Neutrophil (primary cell): Measurements from ENCODE around the gene NR2F1-AS1.

Source experiments
- H3K27ac ChIP-seq: fragments of 200-600 bp; sonication (generic); 2 replicates; pipeline ENCODE4 v1.5.1; 2016; ENCODE audit warnings: mild to moderate bottlenecking, moderate library complexity
- H3K27me3 ChIP-seq: fragments of 200-600 bp; sonication (generic); 2 replicates; pipeline ENCODE4 v1.6.0; 2016; ENCODE audit warnings: mild to moderate bottlenecking
- H3K36me3 ChIP-seq: fragments of 200-600 bp; sonication (generic); 2 replicates; pipeline ENCODE4 v1.5.1; 2017
- H3K4me1 ChIP-seq, 2 experiments: fragments of 200-600 bp in 1 of 2; sonication (generic) in 1 of 2; 1 replicate in 1 of 2; 2 replicates in 1 of 2; pipeline versions ENCODE4 v1.5.1 to v1.6.1; 2013 to 2016; ENCODE audit warnings: low read depth in 1 of 2, low read length in 1 of 2, mild to moderate bottlenecking in 1 of 2, moderate library complexity in 1 of 2; ENCODE audit not compliant: control insufficient read depth in 1 of 2, insufficient read depth in 1 of 2
- H3K4me3 ChIP-seq, 2 experiments: fragments of 200-600 bp in 1 of 2; sonication (generic) in 1 of 2; 1 replicate in 1 of 2; 2 replicates in 1 of 2; pipeline ENCODE4 v1.5.1; 2013 to 2016; ENCODE audit warnings: low read depth in 1 of 2, low read length in 1 of 2, mild to moderate bottlenecking in 1 of 2, moderate library complexity in 1 of 2
- H3K9me3 ChIP-seq: fragments of 200-600 bp; sonication (generic); 2 replicates; pipeline ENCODE4 v1.5.1; 2016
- CTCF ChIP-seq: fragments of 200-600 bp; sonication (generic); IDR thresholded peaks from 2 replicates; pipeline ENCODE4 v1.5.1; 2016; ENCODE audit warnings: antibody characterized with exemption

Gene NR2F1-AS1

GRCh38 chr5:93582677-93583438 is 1.8 kb upstream of the NR2F1-AS1 start, which contains the start of gene NR2F1:
NR2F1 (plus strand) TSS chr5:93583222; CDS start chr5:93585024, 1,802 bp downstream.
- TF ChIP-seq CTCF = no peak
- Histone ChIP-seq H3K27me3 (peaks cover 100% of the 10 kb centered on the region), H3K36me3 (no peaks in the 10 kb centered on the region), H3K27ac (no peak within 1 kb of the TSS), H3K9me3 (no peaks in the 10 kb centered on the region), H3K4me3 (peak within 1 kb of the TSS; percentile 38 to 43), H3K4me1 (peaks cover 36 to 51% of the 10 kb centered on the region in 2 experiments)

GRCh38 chr5:93582167-93582462 is 1.1 kb upstream of the NR2F1-AS1 start:
- no peaks in the 10 kb centered on the region for H3K9me3 ChIP-seq
- H3K4me3 ChIP-seq = no peak overlapping the region
- peaks cover 36 to 49% of the 10 kb centered on the region in 2 experiments for H3K4me1 ChIP-seq
- H3K36me3 ChIP-seq = no peaks in the 10 kb centered on the region
- H3K27me3 ChIP-seq = peaks cover 100% of the 10 kb centered on the region
- no peak for TF ChIP-seq CTCF
- no peak overlapping the region for H3K27ac ChIP-seq

GRCh38 chr5:93580063-93580926 is 724 bp downstream of the NR2F1-AS1 start:
- Histone ChIP-seq H3K36me3 (no peaks in the 10 kb centered on the region), H3K4me1 (peaks cover 36 to 43% of the 10 kb centered on the region in 2 experiments), H3K4me3 (peak overlapping the region; percentile 42 to 47), H3K9me3 (no peaks in the 10 kb centered on the region), H3K27me3 (peaks cover 100% of the 10 kb centered on the region), H3K27ac (no peak overlapping the region)
- no peak for TF ChIP-seq CTCF

GRCh38 chr5:93579692-93580062 is 1.3 kb downstream of the NR2F1-AS1 start:
- peak overlapping the region in 1 of 2 experiments; percentile 47 for H3K4me3 ChIP-seq
- H3K27me3 ChIP-seq = peaks cover 100% of the 10 kb centered on the region
- no peaks in the 10 kb centered on the region for H3K36me3 ChIP-seq
- TF ChIP-seq CTCF = no peak
- H3K27ac ChIP-seq = no peak overlapping the region
- peaks cover 36 to 40% of the 10 kb centered on the region in 2 experiments for H3K4me1 ChIP-seq
- no peaks in the 10 kb centered on the region for H3K9me3 ChIP-seq

- Histone ChIP-seq H3K27ac (no peak overlapping the region), H3K27me3 (peaks cover 100% of the 10 kb centered on the region), H3K4me3 (peak overlapping the region in 1 of 2 experiments; percentile 47)
Measured at GRCh38 chr5:93578813-93579691, 2.0 kb downstream of the NR2F1-AS1 start.

More at GRCh38 chr5:93578813-93579691, 2.0 kb downstream of the NR2F1-AS1 start:
- Histone ChIP-seq H3K36me3 (no peaks in the 10 kb centered on the region), H3K4me1 (peaks cover 36 to 40% of the 10 kb centered on the region in 2 experiments), H3K9me3 (no peaks in the 10 kb centered on the region)
- no peak for TF ChIP-seq CTCF
